Mammary epithelial cell (primary cell): ENCODE results near the gene NDUFB2.

Source experiments
- CTCF ChIP-seq, 2 donors: IDR thresholded peaks in 1 of 2; conservative IDR thresholded peaks in 1 of 2; 2 replicates each; pipeline ENCODE4 v1.5.1; 2011 to 2012; ENCODE audit warnings: inconsistent platforms in 2 of 2, low read length in 2 of 2, mild to moderate bottlenecking in 2 of 2, control low read depth in 1 of 2, low read depth in 1 of 2; ENCODE audit not compliant: insufficient read depth in 1 of 2; ENCODE audit errors: extremely low read depth in 1 of 2
- EZH2 ChIP-seq: IDR thresholded peaks from 2 replicates; pipeline ENCODE4 v1.6.1; 2012; ENCODE audit warnings: low read length, inconsistent platforms, borderline replicate concordance

GRCh38 chr7:140659856-140660255, 36.7 kb upstream of the NDUFB2 start:
- TF ChIP-seq CTCF (conservative IDR thresholded peaks at IDR 0.05 in 1 of 2, IDR thresholded peaks at IDR 0.05 in 1 of 2; ENCODE audit: extremely low read depth in 1 of 2, insufficient read depth in 1 of 2, low read depth in 1 of 2, low read length in 2 of 2) = no peak
- TF ChIP-seq EZH2 = no peak
